ENCODE results near the gene SAA2. TPM values are rescaled to one million over a fixed set of nuclear protein-coding genes. Genes with fewer than 3 reads are reported as not detected.
"Not testable (repeated sequence)": the region's sequence is repeated elsewhere in the genome, so short reads cannot be mapped to it uniquely, and the experiment has no call there.

The SAA2 gene
- total and polyA plus RNA-seq, 2 experiments from 2014 or later, result 27.4 to 111 TPM

- Histone ChIP-seq H3K79me2 (no peaks in the 10 kb centered on the region), H3K27ac (peak overlapping the region; percentile 55), H3K4me1 (ENCODE audit: insufficient read depth) (no peaks in the 10 kb centered on the region), H3K27me3 (no peaks in the 10 kb centered on the region), H3K4me2 (no peak overlapping the region), H3K9me2 (replicated peaks; ENCODE audit: insufficient read depth) (no peaks in the 10 kb centered on the region), H4K20me1 (ENCODE audit: insufficient read depth, poor library complexity, severe bottlenecking) (no peaks in the 10 kb centered on the region), H2AFZ (no peak overlapping the region), H3K4me3 (no peak overlapping the region), H3K36me3 (replicated peaks; ENCODE audit: insufficient read depth, low read depth) (no peaks in the 10 kb centered on the region), H3K9me3 (ENCODE audit: low read depth) (no peaks in the 10 kb centered on the region)
- no peak for DNase-seq (ENCODE audit: low spot score)
- TF ChIP-seq EZH2phosphoT487 (IDR thresholded peaks at IDR 0.05; ENCODE audit: low read depth, severe bottlenecking, unreplicated experiment) (no peak), CTCF (IDR thresholded peaks at IDR 0.05; ENCODE audit: poor library complexity) (no peak), EZH2 (IDR thresholded peaks at IDR 0.05; ENCODE audit: borderline replicate concordance) (no peak)
- 89% methylated on average over 5 of the region's 5 CpGs for WGBS (ENCODE audit: low lambda C conversion rate, missing lambda C conversion rate)
These were observed 29.2 kb upstream of the SAA2 start for GRCh38 chr11:18277565-18278271.

DNA sequence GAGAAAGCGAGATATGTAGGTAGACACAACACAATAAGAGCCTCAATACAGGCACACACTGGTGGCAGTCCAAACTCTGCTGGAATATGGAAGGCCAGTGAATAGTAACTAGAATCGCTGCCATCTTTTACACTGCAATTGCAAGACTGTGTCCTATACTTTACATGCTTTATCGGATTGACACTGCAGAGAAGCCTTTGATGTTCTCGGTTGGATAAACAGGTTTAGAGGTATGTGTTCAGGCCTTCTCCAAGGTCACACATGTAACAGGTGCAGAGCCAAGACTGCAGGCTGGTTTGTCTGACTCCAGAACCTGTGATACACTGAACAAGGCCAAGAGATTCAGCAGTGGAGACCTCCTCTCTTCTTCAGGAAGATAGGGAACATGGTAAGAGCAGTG is 22.7 kb upstream of the SAA2 start:
- no peak overlapping the region for H3K4me3 ChIP-seq
- no peak overlapping the region for H3K4me2 ChIP-seq
- no peak for TF ChIP-seq EZH2phosphoT487 (IDR thresholded peaks at IDR 0.05; ENCODE audit: low read depth, severe bottlenecking, unreplicated experiment)
- TF ChIP-seq CTCF (IDR thresholded peaks at IDR 0.05; ENCODE audit: poor library complexity), result no peak
- no peak for TF ChIP-seq EZH2 (IDR thresholded peaks at IDR 0.05; ENCODE audit: borderline replicate concordance)
- WGBS (ENCODE audit: low lambda C conversion rate, missing lambda C conversion rate), result 82% methylated on average over 4 of the region's 4 CpGs
- no peaks in the 10 kb centered on the region for H3K9me3 ChIP-seq (ENCODE audit: low read depth)
- no peak overlapping the region for H3K27ac ChIP-seq
- no peak for DNase-seq (ENCODE audit: low spot score)
- H2AFZ ChIP-seq, result no peak overlapping the region
- H3K27me3 ChIP-seq, result no peaks in the 10 kb centered on the region
- no peaks in the 10 kb centered on the region for H3K9me2 ChIP-seq (replicated peaks; ENCODE audit: insufficient read depth)
- no peaks in the 10 kb centered on the region for H3K4me1 ChIP-seq (ENCODE audit: insufficient read depth)
- no peaks in the 10 kb centered on the region for H4K20me1 ChIP-seq (ENCODE audit: insufficient read depth, poor library complexity, severe bottlenecking)
- no peaks in the 10 kb centered on the region for H3K36me3 ChIP-seq (replicated peaks; ENCODE audit: insufficient read depth, low read depth)
- H3K79me2 ChIP-seq, result no peaks in the 10 kb centered on the region

DNA sequence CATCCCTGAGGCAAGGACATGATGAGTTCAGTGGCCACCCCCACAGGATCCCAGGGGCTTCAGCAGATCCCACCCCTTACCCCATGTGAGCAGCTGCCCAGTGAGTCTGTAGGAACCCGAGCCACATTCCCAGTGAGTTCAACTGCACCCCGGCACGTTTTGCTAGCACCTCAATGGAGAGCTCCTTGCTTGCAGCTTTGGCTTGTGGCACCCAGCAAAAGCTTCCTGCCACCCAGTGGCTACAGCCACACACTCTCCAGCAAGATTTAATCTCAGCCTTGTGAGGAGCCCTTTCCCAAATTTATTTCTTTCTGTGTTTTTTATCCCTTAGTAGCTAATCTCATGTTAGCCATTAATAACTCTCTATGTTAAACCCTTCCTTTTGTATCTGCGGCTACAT is 21.6 kb upstream of the SAA2 start:
- Histone ChIP-seq H3K79me2 (no peaks in the 10 kb centered on the region), H3K4me1 (ENCODE audit: insufficient read depth) (no peaks in the 10 kb centered on the region), H3K36me3 (replicated peaks; ENCODE audit: insufficient read depth, low read depth) (no peaks in the 10 kb centered on the region), H4K20me1 (ENCODE audit: insufficient read depth, poor library complexity, severe bottlenecking) (no peaks in the 10 kb centered on the region), H3K27ac (no peak overlapping the region), H2AFZ (no peak overlapping the region), H3K9me2 (replicated peaks; ENCODE audit: insufficient read depth) (no peaks in the 10 kb centered on the region), H3K4me2 (no peak overlapping the region), H3K4me3 (no peak overlapping the region), H3K27me3 (no peaks in the 10 kb centered on the region), H3K9me3 (ENCODE audit: low read depth) (no peaks in the 10 kb centered on the region)
- TF ChIP-seq EZH2 (IDR thresholded peaks at IDR 0.05; ENCODE audit: borderline replicate concordance) (no peak), EZH2phosphoT487 (IDR thresholded peaks at IDR 0.05; ENCODE audit: low read depth, severe bottlenecking, unreplicated experiment) (no peak), CTCF (IDR thresholded peaks at IDR 0.05; ENCODE audit: poor library complexity) (no peak)
- 80% methylated on average over 4 of the region's 4 CpGs for WGBS (ENCODE audit: low lambda C conversion rate, missing lambda C conversion rate)
- no peak for DNase-seq (ENCODE audit: low spot score)

DNA sequence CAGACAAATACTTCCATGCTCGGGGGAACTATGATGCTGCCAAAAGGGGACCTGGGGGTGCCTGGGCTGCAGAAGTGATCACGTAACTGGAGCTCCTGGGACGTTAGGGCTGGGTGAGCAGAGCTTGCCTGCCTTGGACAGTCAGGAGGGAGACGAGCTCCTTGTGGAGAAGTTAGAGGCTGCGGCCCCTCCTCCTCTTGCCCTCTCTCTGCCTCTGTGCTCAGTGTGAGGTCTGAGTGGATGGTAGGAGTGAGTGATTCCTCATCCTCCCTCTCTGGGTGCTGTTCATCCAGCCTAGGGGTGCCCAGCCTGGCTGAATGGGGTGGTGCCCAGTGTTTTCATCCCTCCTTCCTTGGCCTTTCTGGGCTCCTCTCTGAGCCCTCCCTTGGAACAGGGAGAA is 20.8 kb upstream of the SAA2 start:
- H3K4me1 ChIP-seq (ENCODE audit: insufficient read depth), result not testable (repeated sequence)
- 100% methylated on average over 1 of the region's 5 CpGs for WGBS (ENCODE audit: low lambda C conversion rate, missing lambda C conversion rate)

DNA sequence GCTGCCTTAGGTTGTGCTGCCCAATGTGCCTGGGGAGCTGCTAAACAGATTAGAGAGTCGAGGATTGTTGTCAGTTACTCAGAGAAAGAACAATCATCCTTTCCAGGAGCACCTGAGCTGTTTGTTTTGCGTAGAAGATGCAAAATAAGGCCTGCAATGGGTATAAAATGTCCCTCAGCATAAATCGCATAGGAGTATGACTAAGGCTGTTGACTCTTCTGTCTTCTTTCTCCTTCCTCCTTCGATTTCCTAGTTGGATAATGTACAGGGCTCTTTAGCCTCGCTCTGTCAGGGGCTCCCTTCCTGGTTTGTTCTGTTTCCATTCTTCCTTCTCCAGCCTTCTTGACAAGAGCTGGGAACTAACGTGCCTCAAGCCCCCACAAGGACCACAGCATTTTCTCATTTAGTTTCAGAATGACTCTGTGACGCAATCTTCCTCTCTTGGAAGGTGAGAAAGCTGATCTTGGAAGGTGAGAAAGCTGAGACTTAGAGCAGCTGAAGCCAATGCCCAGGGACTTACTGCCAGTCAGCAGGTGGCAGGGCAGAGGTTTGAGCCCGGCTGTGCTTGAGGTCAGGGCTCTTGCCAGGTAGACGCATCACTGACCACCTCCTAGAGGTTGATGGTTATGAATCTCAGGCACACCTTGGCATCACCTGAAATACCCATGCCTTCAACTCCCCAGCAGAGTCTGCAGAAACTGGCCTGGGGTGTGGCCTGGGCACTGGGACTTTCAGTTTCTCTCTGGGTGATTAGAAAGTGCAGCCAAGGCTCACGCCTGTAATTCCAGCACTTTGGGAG is 19.1 kb upstream of the SAA2 start:
- H3K4me2 ChIP-seq; H3K79me2 ChIP-seq; H3K4me1 ChIP-seq (ENCODE audit: insufficient read depth); H4K20me1 ChIP-seq (ENCODE audit: insufficient read depth, poor library complexity, severe bottlenecking); H2AFZ ChIP-seq; H3K9me3 ChIP-seq (ENCODE audit: low read depth); DNase-seq (ENCODE audit: low spot score); H3K27me3 ChIP-seq; H3K27ac ChIP-seq; H3K36me3 ChIP-seq (replicated peaks; ENCODE audit: insufficient read depth, low read depth); H3K9me2 ChIP-seq (replicated peaks; ENCODE audit: insufficient read depth); H3K4me3 ChIP-seq: not testable (repeated sequence)
- 78% methylated on average over 8 of the region's 10 CpGs for WGBS (ENCODE audit: low lambda C conversion rate, missing lambda C conversion rate)

More for the DNA sequence above, 20.8 kb upstream of the SAA2 start:
- H3K4me3 ChIP-seq; H3K36me3 ChIP-seq (replicated peaks; ENCODE audit: insufficient read depth, low read depth); H3K27me3 ChIP-seq; H3K9me3 ChIP-seq (ENCODE audit: low read depth); H3K4me2 ChIP-seq; H4K20me1 ChIP-seq (ENCODE audit: insufficient read depth, poor library complexity, severe bottlenecking); H2AFZ ChIP-seq; H3K27ac ChIP-seq; H3K9me2 ChIP-seq (replicated peaks; ENCODE audit: insufficient read depth); H3K79me2 ChIP-seq; DNase-seq (ENCODE audit: low spot score): not testable (repeated sequence)

Data from hepatocyte (in vitro differentiated cells).